ENCODE measurements around the gene HNRNPR. TPM values are rescaled to one million over a fixed set of nuclear protein-coding genes. Genes with fewer than 3 reads are reported as not detected.
"Not testable (repeated sequence)": the region's sequence is repeated elsewhere in the genome, so short reads cannot be mapped to it uniquely, and the experiment has no call there.

Gene HNRNPR
- total and polyA plus RNA-seq, 2 of the 8 experiments (the other 6 are each of a cell fraction or from before 2014, with no cell fraction given): 110 to 214 TPM

- not testable (repeated sequence) for H2BK15ac ChIP-seq (ENCODE audit: low read length); H3K18ac ChIP-seq (ENCODE audit: extremely low read depth, low read length); H3K36me3 ChIP-seq (ENCODE audit: control insufficient read depth in 2 of 4, insufficient read depth in 4 of 4, low read length in 3 of 4); H2BK5ac ChIP-seq (ENCODE audit: low read depth, low read length); H3K4me3 ChIP-seq (ENCODE audit: extremely low read depth in 1 of 4, insufficient read depth in 2 of 4, low read depth in 3 of 4, low read length in 4 of 4); H3K23ac ChIP-seq (ENCODE audit: insufficient read length); H4K91ac ChIP-seq (replicated peaks; ENCODE audit: insufficient read length, low read length); H3K79me1 ChIP-seq (ENCODE audit: low read depth, low read length); H3K9ac ChIP-seq (replicated peaks in 1 of 4; ENCODE audit: extremely low read depth in 1 of 4, low read depth in 3 of 4, low read length in 3 of 4); FAIRE-seq; H2BK120ac ChIP-seq (replicated peaks; ENCODE audit: low read depth, low read length); DNase-seq (ENCODE audit: low read depth in 1 of 2, low spot score in 2 of 2); H3K14ac ChIP-seq (ENCODE audit: insufficient read length); H3K27ac ChIP-seq (ENCODE audit: low read depth, low read length); H2BK12ac ChIP-seq (ENCODE audit: low read depth, low read length); H3K9me3 ChIP-seq (ENCODE audit: insufficient read depth in 2 of 2, low read depth in 1 of 2, low read length in 1 of 2); H3K4ac ChIP-seq (replicated peaks; ENCODE audit: insufficient read length, low read depth, low read length); H3K23me2 ChIP-seq (ENCODE audit: low read depth, low read length); H3K4me2 ChIP-seq (ENCODE audit: insufficient read depth in 1 of 2, low read depth in 2 of 2, low read length in 2 of 2); H2BK20ac ChIP-seq (ENCODE audit: low read length); H3K79me2 ChIP-seq (ENCODE audit: control insufficient read depth in 1 of 2, insufficient read depth in 2 of 2, low read length in 2 of 2); H4K5ac ChIP-seq (ENCODE audit: insufficient read length, low read depth, low read length); H2AK5ac ChIP-seq (ENCODE audit: low read depth, low read length); H3K56ac ChIP-seq (replicated peaks; ENCODE audit: insufficient read length, low read depth, low read length); H2AFZ ChIP-seq (ENCODE audit: low read length); H4K8ac ChIP-seq (ENCODE audit: extremely low read depth, insufficient read depth, low read length)
- Histone ChIP-seq H3K4me1 (replicated peaks in 1 of 4; ENCODE audit: control insufficient read depth in 3 of 4, insufficient read depth in 4 of 4, low read length in 3 of 4) (peaks cover 2 to 16% (median 4%) of the 10 kb centered on the region in 4 experiments; a peak in 6 of 7 replicates), H3K27me3 (replicated peaks in 1 of 4; ENCODE audit: control insufficient read depth in 3 of 4, extremely low read depth in 1 of 4, insufficient read depth in 3 of 4, low read length in 3 of 4) (peaks cover 56 to 93% (median 76%) of the 10 kb centered on the region in 4 experiments), H4K20me1 (replicated peaks in 1 of 2; ENCODE audit: control insufficient read depth in 1 of 2, insufficient read depth in 2 of 2, low read length in 2 of 2) (peaks cover 9 to 12% of the 10 kb centered on the region in 2 experiments)
- ChIA-PET POLR2A (ENCODE audit: partially characterized antibody) (interaction anchor here (0.7 kb wide), 1 partner anchor 12 kb away, joined by 3 read pairs; no protein-coding TSS in a partner anchor), CTCF (ENCODE audit: partially characterized antibody) (interaction anchor here (0.9 to 1.3 kb wide), 4 partner anchors 10 to 177 kb away, joined by 3 to 6 read pairs (median 3); no protein-coding TSS in a partner anchor)
- 72% methylated on average over 12 of the region's 12 CpGs; no CpG with 5 or more reads in 1 of the 2 experiments for WGBS, 2 experiments (ENCODE audit: extremely low coverage in 1 of 2, insufficient coverage in 1 of 2, insufficient read length in 1 of 2, insufficient replicate concordance in 2 of 2, low coverage in 1 of 2, low lambda C conversion rate in 2 of 2, missing lambda C conversion rate in 1 of 2)
- peak; percentile 13 for TF ChIP-seq EZH2 (IDR thresholded peaks at IDR 0.05; ENCODE audit: low read depth, low read length, severe bottlenecking)
Measured at GRCh38 chr1:23374079-23374735, 30.1 kb upstream of the HNRNPR start.
